ENCODE results near the gene SLC25A44.

SLC25A44 gene, protein sequence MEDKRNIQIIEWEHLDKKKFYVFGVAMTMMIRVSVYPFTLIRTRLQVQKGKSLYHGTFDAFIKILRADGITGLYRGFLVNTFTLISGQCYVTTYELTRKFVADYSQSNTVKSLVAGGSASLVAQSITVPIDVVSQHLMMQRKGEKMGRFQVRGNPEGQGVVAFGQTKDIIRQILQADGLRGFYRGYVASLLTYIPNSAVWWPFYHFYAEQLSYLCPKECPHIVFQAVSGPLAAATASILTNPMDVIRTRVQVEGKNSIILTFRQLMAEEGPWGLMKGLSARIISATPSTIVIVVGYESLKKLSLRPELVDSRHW

GRCh38 chr1:156193488-156194299, at the start of gene SLC25A44:
SLC25A44 (plus strand) TSS chr1:156194104; CDS start chr1:156199848, 5,744 bp downstream.
- peak; percentile 96 for DNase-seq

DNA sequence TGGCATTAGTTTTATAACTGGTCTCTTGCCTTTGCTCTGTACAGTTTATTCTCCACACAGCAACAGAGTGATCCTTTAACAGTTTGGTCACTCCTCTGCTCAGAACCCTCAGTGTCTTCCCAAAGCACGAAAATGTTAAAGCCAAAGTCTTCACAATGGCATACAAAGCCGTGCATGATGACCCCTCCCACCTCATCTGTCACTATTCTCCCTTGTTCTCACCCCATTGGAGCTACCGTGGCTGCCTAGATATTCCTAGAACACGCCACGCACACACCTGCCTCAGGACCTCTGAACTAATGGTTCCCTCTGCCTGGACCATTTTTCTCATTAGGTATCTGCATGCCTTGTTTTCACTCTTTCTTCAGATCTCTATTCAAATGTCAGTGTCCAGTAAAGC, 49.2 kb upstream of the SLC25A44 start:
- no peak for DNase-seq

GRCh38 chr1:156145650-156146019, 48.3 kb upstream of the SLC25A44 start:
- no peak for DNase-seq

DNA sequence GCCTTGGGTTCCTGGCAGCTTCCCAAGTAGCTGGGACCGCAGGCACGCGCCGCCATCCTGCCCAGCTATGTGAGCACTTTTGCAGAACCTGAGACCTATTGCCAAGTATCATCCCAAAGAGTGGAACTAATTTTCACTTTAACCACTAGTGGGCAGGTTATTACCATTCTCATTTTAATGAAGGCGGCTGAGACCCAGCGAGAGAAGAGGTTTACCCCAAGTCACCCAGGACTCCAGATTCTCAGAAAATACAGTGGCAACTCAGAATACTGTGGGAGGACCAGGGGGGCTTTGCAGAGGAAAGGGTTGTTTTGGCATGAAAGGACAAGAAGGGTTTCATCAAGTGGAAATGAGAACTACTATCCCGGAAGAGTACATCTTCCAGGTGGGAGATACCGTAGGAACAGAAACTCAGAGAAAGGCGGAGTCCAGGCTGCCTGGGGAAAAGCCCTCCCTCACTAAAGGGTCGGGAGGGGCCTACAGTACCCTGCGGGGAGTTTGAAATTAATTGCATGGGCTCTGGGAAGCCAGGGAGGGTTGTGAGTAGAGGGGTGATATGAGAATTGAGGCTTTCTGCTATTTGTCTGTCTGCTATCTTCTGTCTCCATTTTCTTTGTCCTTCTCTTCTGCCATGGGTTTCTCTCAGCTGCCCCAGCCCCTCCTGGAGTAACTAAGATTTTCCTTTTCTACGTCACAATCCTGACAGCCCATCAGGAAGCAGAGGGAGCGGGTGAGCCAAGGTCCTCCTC, 47.7 kb upstream of the SLC25A44 start:
- peak; percentile 59 for DNase-seq

- no peak for DNase-seq
Measured at GRCh38 chr1:156146769-156147405, 47.0 kb upstream of the SLC25A44 start.

- DNase-seq: no peak
Measured at GRCh38 chr1:156148216-156148615, 45.7 kb upstream of the SLC25A44 start.

- no peak for DNase-seq
Measured at GRCh38 chr1:156149374-156150332, 44.3 kb upstream of the SLC25A44 start.

- no peak for DNase-seq
Measured at GRCh38 chr1:156150333-156151011, 43.4 kb upstream of the SLC25A44 start.

DNA sequence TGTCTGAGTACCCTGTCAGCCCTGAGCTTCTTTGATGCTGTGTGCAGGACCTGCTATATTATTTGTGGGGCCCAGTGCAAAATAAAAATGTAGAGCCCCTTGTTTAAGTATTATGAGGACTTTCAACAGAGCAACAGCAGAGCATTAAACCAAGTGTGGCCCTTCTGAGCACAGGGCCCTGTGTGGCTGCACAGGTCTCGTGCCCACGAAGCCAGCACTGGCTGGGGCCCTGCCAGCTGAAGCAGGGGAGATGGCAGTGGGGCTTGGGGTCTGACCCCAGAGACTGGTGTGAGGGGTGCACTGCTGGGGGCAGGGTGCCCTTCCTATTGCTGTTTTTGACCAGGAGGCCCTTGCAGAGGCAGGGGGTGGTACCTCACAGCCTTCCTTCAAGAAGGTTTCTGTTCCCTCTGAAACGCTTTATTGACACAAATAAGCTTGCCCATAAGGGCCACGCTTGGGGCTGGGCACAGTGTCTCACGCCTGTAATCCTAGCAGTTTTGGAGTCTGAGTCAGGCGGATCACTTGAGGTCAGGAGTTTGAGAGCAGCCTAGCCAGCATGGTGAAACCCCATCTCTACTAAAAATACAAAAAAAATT, 42.7 kb upstream of the SLC25A44 start:
- no peak for DNase-seq

- DNase-seq: no peak
Measured at GRCh38 chr1:156152628-156153027, 41.3 kb upstream of the SLC25A44 start.

DNA sequence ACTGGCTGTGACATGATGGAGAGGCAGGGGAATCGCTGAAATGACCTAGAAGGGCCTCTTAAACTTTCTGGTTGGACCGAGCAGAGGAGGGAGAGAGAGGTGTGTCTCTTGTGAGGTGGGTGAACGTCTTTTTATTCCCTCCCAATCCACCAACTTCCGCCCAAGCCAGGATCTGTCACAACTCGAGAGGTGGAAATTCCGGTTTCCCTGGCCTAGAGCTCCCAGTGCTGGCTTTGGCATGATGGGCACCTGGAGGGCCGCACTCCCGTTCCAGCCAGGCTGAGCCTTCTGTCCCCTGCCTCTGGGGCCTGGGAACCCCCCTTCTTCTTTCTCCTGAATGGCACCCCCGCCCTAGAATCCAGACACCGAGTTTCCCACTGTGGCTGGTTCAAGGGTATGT, 40.5 kb upstream of the SLC25A44 start, which contains the start of gene SEMA4A:
SEMA4A (plus strand) TSS at position 224 of the 400 bp plus-strand sequence. CDS start 994 bp downstream, outside the sequence.
- no peak for DNase-seq

DNA sequence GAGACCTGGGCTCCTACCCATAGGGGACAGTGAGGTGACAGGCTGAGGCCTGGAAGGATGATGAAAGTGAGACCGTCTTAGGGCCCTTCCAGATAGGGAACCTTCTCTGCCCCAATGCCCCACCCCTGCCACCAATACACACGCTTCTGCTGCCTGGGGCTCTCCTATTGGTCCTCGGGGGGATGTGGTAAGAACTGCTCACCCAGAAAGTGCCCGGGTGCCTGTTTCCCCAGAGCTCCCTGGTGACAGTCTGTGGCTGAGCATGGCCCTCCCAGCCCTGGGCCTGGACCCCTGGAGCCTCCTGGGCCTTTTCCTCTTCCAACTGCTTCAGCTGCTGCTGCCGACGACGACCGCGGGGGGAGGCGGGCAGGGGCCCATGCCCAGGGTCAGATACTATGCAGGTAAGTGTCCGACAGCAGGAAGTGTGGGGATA, 39.6 kb upstream of the SLC25A44 start:
- DNase-seq: peak; percentile 84

GRCh38 chr1:156155756-156156510, 38.0 kb upstream of the SLC25A44 start:
- no peak for DNase-seq

- no peak for DNase-seq
Measured at GRCh38 chr1:156157506-156157905, 36.4 kb upstream of the SLC25A44 start.

GRCh38 chr1:156157966-156158365, 35.9 kb upstream of the SLC25A44 start:
- no peak for DNase-seq

GRCh38 chr1:156160000-156160742, 33.7 kb upstream of the SLC25A44 start:
- DNase-seq: no peak

DNA sequence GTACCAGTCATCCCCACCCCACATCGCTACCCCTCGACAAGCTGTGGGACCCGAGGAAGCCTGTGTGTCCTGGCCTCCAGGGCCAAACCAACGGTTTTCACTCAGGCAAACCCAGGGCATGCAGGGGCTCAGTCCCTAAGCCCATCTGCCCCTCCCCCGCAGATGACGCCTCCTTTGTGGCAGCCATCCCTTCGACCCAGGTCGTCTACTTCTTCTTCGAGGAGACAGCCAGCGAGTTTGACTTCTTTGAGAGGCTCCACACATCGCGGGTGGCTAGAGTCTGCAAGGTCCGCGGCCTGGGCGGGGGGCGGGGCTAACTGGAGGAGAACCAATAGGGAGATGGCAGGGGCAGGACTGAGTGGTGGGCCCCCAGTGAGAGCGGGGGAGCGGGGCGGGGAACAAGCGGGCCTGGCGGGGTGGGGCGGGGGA, 33.1 kb upstream of the SLC25A44 start:
- peak; percentile 90 for DNase-seq

- no peak for DNase-seq
Measured at GRCh38 chr1:156162430-156163037, 31.4 kb upstream of the SLC25A44 start.

DNA sequence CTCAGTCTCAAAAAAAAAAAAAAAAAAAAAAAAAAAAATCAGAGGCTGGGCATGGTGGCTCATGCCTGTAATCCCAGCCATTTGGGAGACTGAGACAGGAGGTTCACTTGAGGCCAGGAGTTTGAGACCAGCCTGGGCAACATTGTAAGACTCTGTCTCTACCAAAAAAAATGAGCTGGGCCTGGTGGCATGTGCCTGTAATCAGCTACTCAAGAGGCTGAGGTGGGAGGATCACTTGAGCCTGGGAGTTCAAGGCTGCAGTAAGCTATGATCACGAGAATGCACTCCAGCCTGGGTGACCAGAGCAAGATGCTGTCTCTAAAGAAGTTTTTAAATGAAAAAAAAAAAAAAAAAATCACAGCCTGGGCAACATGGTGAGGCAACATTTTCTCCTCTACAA, 30.2 kb upstream of the SLC25A44 start:
- no peak for DNase-seq

Data from stimulated activated CD8-positive, alpha-beta memory T cell treated with anti-CD3 and anti-CD28 coated beads, Interleukin-4, amount 100 ng/mL, for 48 hours (primary cell).